Esophagus squamous epithelium (tissue), 4 donors: ENCODE results near the gene C19orf44.

Experiments used
- CTCF ChIP-seq, 6 experiments: fragments of 450-650 bp in 4 of 6; fragments of 200-600 bp in 2 of 6; sonication (generic) in 2 of 6; IDR thresholded peaks; one replicate each; pipeline ENCODE4 v1.5.1; 2016 to 2019; ENCODE audit warnings: antibody characterized with exemption in 6 of 6, mild to moderate bottlenecking in 4 of 6, moderate library complexity in 4 of 6
- POLR2A ChIP-seq, 4 donors: fragments of 450-650 bp; IDR thresholded peaks; one replicate each; pipeline ENCODE4 v1.6.1; 2017; ENCODE audit warnings: antibody characterized with exemption in 4 of 4, mild to moderate bottlenecking in 4 of 4, moderate library complexity in 3 of 4

- TF ChIP-seq POLR2A (IDR thresholded peaks at IDR 0.05) (no peak), CTCF (IDR thresholded peaks at IDR 0.05) (no peak)
Observed at GRCh38 chr19:16516381-16516780, 20.2 kb downstream of the C19orf44 start.
